ENCODE measurements around the gene LAMA2. TPM values are rescaled to one million over a fixed set of nuclear protein-coding genes. Genes with fewer than 3 reads are reported as not detected.

Gene LAMA2
- polyA plus RNA-seq, 1 donor from 2014 or later = 2.5 TPM

DNA sequence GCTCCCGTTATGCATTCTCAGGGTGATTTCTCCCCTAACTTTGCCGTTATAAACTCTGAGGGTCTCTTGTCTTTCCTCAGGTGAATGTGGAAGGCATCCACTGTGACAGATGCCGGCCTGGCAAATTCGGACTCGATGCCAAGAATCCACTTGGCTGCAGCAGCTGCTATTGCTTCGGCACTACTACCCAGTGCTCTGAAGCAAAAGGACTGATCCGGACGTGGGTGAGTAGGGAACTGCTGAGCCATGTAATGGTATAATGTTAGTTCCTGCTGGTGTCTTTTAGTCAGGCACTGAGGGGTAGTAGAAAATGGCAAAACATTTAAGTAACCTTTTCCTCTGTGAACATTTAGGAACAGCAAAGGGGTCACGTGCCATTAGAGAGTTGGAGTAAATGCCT lies 431.6 kb downstream of the LAMA2 start:
- Histone ChIP-seq H3K79me2 (replicated peaks; ENCODE audit: insufficient read depth, low read length) (no peaks in the 10 kb centered on the region), H3K27me3 (ENCODE audit: insufficient read depth, low read depth, low read length) (no peaks in the 10 kb centered on the region), H3K4me2 (ENCODE audit: low read length) (no peak overlapping the region), H3K27ac (ENCODE audit: low read length) (no peak overlapping the region), H3K36me3 (ENCODE audit: insufficient read depth, low read length) (no peaks in the 10 kb centered on the region), H3K9ac (ENCODE audit: low read length) (no peak overlapping the region), H3K4me3 (ENCODE audit: low read length) (no peak overlapping the region), H3K9me3 (ENCODE audit: low read length) (no peaks in the 10 kb centered on the region), H3K9me2 (ENCODE audit: insufficient read depth, low read length) (no peaks in the 10 kb centered on the region), H2AFZ (ENCODE audit: low read depth, low read length) (no peak overlapping the region), H3F3A (ENCODE audit: insufficient read depth, low read length, poor library complexity, severe bottlenecking) (no peaks in the 10 kb centered on the region), H4K20me1 (ENCODE audit: insufficient read depth) (no peaks in the 10 kb centered on the region)
- TF ChIP-seq SMC3 (conservative IDR thresholded peaks at IDR 0.05; ENCODE audit: poor library complexity) (no peak), EP300 (conservative IDR thresholded peaks at IDR 0.05; ENCODE audit: poor library complexity, severe bottlenecking) (no peak), TAF1 (IDR thresholded peaks at IDR 0.05; ENCODE audit: low read depth) (no peak), RAD21 (conservative IDR thresholded peaks at IDR 0.05) (no peak), EZH2 (IDR thresholded peaks at IDR 0.05; ENCODE audit: borderline replicate concordance, insufficient read depth, low read length, poor library complexity, severe bottlenecking) (no peak), POLR2AphosphoS5 (IDR thresholded peaks at IDR 0.05) (no peak)
- TF ChIP-seq, protein P1, sequence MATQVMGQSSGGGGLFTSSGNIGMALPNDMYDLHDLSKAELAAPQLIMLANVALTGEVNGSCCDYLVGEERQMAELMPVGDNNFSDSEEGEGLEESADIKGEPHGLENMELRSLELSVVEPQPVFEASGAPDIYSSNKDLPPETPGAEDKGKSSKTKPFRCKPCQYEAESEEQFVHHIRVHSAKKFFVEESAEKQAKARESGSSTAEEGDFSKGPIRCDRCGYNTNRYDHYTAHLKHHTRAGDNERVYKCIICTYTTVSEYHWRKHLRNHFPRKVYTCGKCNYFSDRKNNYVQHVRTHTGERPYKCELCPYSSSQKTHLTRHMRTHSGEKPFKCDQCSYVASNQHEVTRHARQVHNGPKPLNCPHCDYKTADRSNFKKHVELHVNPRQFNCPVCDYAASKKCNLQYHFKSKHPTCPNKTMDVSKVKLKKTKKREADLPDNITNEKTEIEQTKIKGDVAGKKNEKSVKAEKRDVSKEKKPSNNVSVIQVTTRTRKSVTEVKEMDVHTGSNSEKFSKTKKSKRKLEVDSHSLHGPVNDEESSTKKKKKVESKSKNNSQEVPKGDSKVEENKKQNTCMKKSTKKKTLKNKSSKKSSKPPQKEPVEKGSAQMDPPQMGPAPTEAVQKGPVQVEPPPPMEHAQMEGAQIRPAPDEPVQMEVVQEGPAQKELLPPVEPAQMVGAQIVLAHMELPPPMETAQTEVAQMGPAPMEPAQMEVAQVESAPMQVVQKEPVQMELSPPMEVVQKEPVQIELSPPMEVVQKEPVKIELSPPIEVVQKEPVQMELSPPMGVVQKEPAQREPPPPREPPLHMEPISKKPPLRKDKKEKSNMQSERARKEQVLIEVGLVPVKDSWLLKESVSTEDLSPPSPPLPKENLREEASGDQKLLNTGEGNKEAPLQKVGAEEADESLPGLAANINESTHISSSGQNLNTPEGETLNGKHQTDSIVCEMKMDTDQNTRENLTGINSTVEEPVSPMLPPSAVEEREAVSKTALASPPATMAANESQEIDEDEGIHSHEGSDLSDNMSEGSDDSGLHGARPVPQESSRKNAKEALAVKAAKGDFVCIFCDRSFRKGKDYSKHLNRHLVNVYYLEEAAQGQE (IDR thresholded peaks at IDR 0.05; ENCODE audit: borderline replicate concordance) = no peak
- TF ChIP-seq, protein P2, sequence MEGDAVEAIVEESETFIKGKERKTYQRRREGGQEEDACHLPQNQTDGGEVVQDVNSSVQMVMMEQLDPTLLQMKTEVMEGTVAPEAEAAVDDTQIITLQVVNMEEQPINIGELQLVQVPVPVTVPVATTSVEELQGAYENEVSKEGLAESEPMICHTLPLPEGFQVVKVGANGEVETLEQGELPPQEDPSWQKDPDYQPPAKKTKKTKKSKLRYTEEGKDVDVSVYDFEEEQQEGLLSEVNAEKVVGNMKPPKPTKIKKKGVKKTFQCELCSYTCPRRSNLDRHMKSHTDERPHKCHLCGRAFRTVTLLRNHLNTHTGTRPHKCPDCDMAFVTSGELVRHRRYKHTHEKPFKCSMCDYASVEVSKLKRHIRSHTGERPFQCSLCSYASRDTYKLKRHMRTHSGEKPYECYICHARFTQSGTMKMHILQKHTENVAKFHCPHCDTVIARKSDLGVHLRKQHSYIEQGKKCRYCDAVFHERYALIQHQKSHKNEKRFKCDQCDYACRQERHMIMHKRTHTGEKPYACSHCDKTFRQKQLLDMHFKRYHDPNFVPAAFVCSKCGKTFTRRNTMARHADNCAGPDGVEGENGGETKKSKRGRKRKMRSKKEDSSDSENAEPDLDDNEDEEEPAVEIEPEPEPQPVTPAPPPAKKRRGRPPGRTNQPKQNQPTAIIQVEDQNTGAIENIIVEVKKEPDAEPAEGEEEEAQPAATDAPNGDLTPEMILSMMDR (IDR thresholded peaks at IDR 0.05; ENCODE audit: poor library complexity, severe bottlenecking) = no peak

DNA sequence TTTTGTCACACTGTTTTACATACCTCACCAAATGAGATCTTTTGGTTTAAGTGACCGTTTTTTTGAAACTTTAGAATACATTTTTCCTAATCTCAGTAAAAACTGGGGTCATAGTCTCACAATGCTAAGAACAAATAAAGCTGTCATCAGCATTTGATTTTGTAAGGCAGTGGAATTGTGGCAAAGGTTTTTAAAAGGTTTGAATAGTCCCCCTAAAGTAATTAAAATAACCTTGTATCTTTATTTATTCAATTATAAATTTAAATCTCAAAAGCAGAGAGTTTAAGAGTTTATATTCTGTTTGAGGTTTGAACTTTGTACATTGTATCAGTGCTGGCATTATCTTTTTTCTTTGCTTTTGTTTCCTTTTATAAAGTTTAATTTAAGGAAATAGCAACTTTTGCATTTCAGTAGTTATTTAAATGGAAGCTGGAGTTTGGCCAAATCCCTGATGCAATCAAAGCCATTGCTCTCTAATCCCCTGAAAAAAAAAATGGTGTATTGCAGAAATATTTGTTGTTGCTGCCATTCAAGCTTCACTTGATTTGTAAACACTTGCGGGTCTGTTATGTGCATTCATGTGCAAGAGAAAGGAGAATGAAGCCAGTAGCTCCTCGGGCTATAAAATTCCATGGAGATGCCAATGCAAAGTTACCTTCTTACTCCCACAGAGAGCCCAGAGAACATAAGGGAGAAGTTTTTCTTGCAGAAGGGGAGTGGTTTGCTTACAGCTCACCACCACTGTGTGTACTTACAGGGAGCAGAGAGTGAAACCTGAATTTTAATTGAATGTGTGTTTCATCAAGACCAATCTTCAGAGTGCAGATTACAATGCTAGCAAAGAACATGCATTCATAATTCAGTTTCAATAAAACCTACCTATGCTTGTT lies 435.2 kb downstream of the LAMA2 start:
- Histone ChIP-seq H2AFZ (ENCODE audit: low read depth, low read length) (no peak overlapping the region), H3F3A (ENCODE audit: insufficient read depth, low read length, poor library complexity, severe bottlenecking) (no peaks in the 10 kb centered on the region), H3K36me3 (ENCODE audit: insufficient read depth, low read length) (no peaks in the 10 kb centered on the region), H3K27ac (ENCODE audit: low read length) (no peak overlapping the region), H4K20me1 (ENCODE audit: insufficient read depth) (no peaks in the 10 kb centered on the region), H3K4me2 (ENCODE audit: low read length) (no peak overlapping the region), H3K9me2 (ENCODE audit: insufficient read depth, low read length) (no peaks in the 10 kb centered on the region), H3K9me3 (ENCODE audit: low read length) (no peaks in the 10 kb centered on the region), H3K4me3 (ENCODE audit: low read length) (no peak overlapping the region), H3K9ac (ENCODE audit: low read length) (no peak overlapping the region), H3K79me2 (replicated peaks; ENCODE audit: insufficient read depth, low read length) (no peaks in the 10 kb centered on the region), H3K27me3 (ENCODE audit: insufficient read depth, low read depth, low read length) (no peaks in the 10 kb centered on the region)
- TF ChIP-seq MXI1 (conservative IDR thresholded peaks at IDR 0.05; ENCODE audit: poor library complexity, severe bottlenecking) = no peak
- TF ChIP-seq EP300 (conservative IDR thresholded peaks at IDR 0.05; ENCODE audit: poor library complexity, severe bottlenecking) = no peak
- TF ChIP-seq, protein P2 (IDR thresholded peaks at IDR 0.05; ENCODE audit: poor library complexity, severe bottlenecking) = no peak
- TF ChIP-seq, protein P1 (IDR thresholded peaks at IDR 0.05; ENCODE audit: borderline replicate concordance) = no peak
- no peak for TF ChIP-seq TAF1 (IDR thresholded peaks at IDR 0.05; ENCODE audit: low read depth)
- no peak for TF ChIP-seq EZH2 (IDR thresholded peaks at IDR 0.05; ENCODE audit: borderline replicate concordance, insufficient read depth, low read length, poor library complexity, severe bottlenecking)
- TF ChIP-seq SMC3 (conservative IDR thresholded peaks at IDR 0.05; ENCODE audit: poor library complexity) = no peak
